HUES6 (cell line): ENCODE data around the gene ACOT7.

Experiments
- H3K27ac ChIP-seq: 2 replicates; pipeline ENCODE4 v1.7.0; 2013; ENCODE audit warnings: low read depth, mild to moderate bottlenecking, low read length, inconsistent platforms
- H3K27me3 ChIP-seq: 2 replicates; pipeline ENCODE4 v1.6.1; 2013; ENCODE audit warnings: low read length; ENCODE audit not compliant: control insufficient read depth, insufficient read depth
- H3K36me3 ChIP-seq: 2 replicates; pipeline ENCODE4 v1.6.1; 2013; ENCODE audit warnings: low read length; ENCODE audit not compliant: control insufficient read depth, insufficient read depth
- H3K4me1 ChIP-seq: 2 replicates; pipeline ENCODE4 v1.6.1; 2013; ENCODE audit warnings: low read length; ENCODE audit not compliant: control insufficient read depth, insufficient read depth
- H3K4me3 ChIP-seq: 2 replicates; pipeline ENCODE4 v1.5.1; 2013; ENCODE audit warnings: low read depth, low read length
- H3K9ac ChIP-seq: one replicate; pipeline ENCODE4 v1.6.1; 2013; ENCODE audit warnings: mild to moderate bottlenecking, low read length
- H3K9me3 ChIP-seq: 2 replicates; pipeline ENCODE4 v1.6.1; 2013; ENCODE audit warnings: low read depth, low read length; ENCODE audit not compliant: control insufficient read depth, insufficient read depth

ACOT7 gene

DNA sequence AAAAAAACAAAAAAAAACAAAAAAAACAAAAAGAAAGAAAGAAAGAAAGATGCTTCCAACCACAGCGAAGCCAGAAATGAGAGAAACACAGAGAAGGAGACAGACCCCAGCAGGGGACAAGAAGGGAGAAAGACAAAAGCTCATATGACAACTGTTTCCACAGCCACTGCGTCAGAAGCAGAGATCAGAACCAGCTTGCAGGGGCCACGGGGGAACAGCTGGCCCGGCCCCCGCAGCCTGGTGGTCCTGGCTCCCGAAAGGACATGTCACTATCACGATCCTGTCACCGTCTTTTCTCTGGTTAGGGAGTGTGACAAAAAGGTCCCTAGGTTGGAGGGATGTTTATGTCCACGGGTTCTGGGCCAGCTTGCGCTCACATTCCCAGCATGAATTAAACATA, 60.7 kb downstream of the ACOT7 start:
- Histone ChIP-seq H3K9me3 (no peaks in the 10 kb centered on the region), H3K27ac (no peak overlapping the region), H3K27me3 (no peaks in the 10 kb centered on the region), H3K9ac (no peak overlapping the region), H3K4me1 (peaks cover 14% of the 10 kb centered on the region), H3K4me3 (no peak overlapping the region), H3K36me3 (peaks cover 25% of the 10 kb centered on the region)

DNA sequence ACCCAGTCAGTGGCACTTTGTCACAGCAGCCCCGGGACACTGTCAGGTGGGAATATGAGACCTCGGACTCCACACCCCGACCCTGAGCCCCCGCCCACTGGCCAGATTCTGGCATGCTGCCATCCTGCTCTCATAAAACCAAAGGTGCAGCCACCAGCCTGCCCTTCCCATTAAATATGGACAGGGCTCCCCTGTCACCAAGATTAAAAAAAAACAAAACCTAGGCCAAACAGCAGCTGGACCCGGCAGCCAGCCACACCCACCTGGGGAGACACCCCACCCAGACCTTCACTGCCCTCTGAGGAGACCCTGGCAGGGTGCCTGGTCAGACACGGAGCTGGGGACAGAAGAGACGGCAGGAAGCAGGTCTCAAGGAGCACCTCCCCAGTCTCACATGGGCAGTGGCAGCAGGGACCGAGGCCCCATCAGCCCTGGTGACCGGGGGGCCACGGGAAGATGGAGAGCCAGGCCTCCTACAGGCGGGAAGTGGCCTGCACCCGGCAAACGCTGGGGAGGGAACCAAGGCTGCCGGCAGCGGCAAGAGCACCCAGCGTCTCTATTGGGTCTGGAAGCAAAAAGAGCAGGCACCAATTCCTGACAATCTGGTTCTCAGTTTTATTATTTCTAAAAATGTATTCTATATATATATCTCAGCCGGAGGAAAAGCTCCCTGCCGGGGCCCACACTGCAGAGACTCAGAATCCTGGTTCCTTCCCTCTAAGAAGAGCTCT, 61.9 kb downstream of the ACOT7 start:
- Histone ChIP-seq H3K9me3 (no peaks in the 10 kb centered on the region), H3K4me1 (peaks cover 11% of the 10 kb centered on the region), H3K36me3 (peaks cover 30% of the 10 kb centered on the region), H3K27me3 (no peaks in the 10 kb centered on the region), H3K9ac (no peak overlapping the region), H3K4me3 (no peak overlapping the region), H3K27ac (no peak overlapping the region)

DNA sequence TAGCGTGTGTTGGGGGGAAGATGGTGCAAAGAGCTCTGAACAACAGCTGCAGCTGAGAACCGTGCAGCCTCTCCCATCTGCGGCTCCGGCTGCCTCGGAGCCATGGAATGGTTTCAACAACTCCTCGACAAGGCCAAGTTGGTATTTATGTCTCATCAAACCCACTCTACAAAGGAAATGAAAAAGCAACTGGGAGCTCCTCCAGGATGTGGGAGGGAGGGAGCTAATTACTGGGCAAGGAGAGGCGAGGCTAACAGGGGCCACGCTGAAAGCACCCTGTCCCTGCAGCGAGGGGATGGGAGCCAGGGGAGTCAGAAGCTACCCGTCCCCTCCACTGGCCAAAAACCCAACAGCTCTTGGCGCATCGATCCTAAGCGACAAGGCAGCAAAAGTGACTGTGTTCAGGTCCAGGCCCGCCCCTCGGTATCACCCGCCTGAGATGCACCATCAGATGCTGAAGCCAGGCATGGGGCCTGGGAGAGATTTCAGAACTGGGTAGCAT, 63.1 kb downstream of the ACOT7 start:
- Histone ChIP-seq H3K9ac (no peak overlapping the region), H3K36me3 (peaks cover 39% of the 10 kb centered on the region), H3K27ac (no peak overlapping the region), H3K4me1 (peaks cover 3% of the 10 kb centered on the region), H3K9me3 (no peaks in the 10 kb centered on the region), H3K27me3 (no peaks in the 10 kb centered on the region), H3K4me3 (no peak overlapping the region)

DNA sequence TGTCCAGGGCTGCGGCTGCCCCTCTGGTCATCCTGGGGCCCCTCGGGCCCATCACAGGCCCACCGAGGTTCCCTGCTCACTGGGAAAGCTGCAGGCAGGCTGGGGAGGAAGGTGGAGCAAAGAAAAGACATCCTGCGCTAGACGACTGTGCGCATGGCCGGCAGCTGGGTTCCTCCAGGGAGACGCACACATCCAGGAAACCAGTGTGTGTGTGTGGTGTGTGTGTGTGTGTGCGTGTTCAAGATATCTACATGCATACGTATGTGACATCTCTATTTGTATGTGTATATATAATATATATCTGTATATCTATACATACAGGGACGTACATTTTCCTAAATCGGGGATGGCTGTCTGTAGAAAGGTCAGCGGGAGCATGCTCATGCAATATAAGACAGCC, 63.7 kb downstream of the ACOT7 start:
- no peak overlapping the region for H3K27ac ChIP-seq
- no peak overlapping the region for H3K9ac ChIP-seq

GRCh38 chr1:6329396-6329795, 64.2 kb downstream of the ACOT7 start:
- Histone ChIP-seq H3K4me3 (no peak overlapping the region), H3K9me3 (no peaks in the 10 kb centered on the region), H3K9ac (no peak overlapping the region), H3K36me3 (peaks cover 40% of the 10 kb centered on the region), H3K27me3 (no peaks in the 10 kb centered on the region), H3K4me1 (no peaks in the 10 kb centered on the region), H3K27ac (no peak overlapping the region)

More for the DNA sequence above, 63.7 kb downstream of the ACOT7 start:
- Histone ChIP-seq H3K9me3 (no peaks in the 10 kb centered on the region), H3K36me3 (peaks cover 40% of the 10 kb centered on the region), H3K27me3 (no peaks in the 10 kb centered on the region), H3K4me1 (no peaks in the 10 kb centered on the region), H3K4me3 (no peak overlapping the region)

DNA sequence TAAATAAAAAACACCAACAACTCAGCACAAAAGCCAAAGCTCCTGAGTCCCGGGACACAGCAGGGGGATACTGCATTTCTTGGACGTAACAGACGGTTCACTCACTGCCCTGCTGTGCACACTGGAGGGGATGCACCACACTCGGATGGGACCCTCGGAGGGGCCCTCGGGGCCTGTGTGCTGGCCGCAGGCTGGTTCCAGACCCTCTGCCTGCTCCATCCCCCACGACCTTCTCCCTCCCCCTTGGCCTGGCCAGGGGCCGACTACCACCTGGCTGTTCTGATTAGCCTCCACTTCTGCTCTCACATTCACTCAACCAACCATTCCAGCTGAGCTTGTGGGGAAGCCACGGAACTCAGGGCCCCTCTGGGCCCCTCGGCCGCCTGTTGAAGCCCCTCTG, 64.9 kb downstream of the ACOT7 start:
- no peak overlapping the region for H3K4me3 ChIP-seq
- no peaks in the 10 kb centered on the region for H3K27me3 ChIP-seq
- H3K9ac ChIP-seq, result no peak overlapping the region
- no peaks in the 10 kb centered on the region for H3K4me1 ChIP-seq
- H3K36me3 ChIP-seq, result peaks cover 39% of the 10 kb centered on the region
- no peak overlapping the region for H3K27ac ChIP-seq
- no peaks in the 10 kb centered on the region for H3K9me3 ChIP-seq

DNA sequence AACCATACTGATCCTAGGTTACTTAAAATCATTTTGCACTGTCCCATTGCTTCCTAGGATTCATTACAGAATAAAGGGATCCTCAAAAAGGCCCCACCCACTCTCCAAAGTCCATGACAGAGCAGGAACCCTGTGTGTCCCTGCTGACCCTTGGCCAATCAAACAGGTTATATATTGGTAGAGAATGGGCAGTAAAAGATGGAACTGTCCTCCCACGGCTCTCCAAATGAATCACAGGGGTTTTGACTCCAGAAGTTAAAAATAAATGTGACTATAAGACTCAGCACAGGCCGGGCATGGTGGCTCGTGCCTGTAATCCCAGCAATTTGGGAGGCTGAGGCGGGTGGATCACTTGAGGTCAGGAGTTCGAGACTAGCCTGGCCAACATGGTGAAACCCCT, 65.5 kb downstream of the ACOT7 start:
- Histone ChIP-seq H3K9ac (no peak overlapping the region), H3K4me1 (no peaks in the 10 kb centered on the region), H3K36me3 (peaks cover 37% of the 10 kb centered on the region), H3K27me3 (no peaks in the 10 kb centered on the region), H3K9me3 (no peaks in the 10 kb centered on the region), H3K4me3 (no peak overlapping the region), H3K27ac (no peak overlapping the region)

DNA sequence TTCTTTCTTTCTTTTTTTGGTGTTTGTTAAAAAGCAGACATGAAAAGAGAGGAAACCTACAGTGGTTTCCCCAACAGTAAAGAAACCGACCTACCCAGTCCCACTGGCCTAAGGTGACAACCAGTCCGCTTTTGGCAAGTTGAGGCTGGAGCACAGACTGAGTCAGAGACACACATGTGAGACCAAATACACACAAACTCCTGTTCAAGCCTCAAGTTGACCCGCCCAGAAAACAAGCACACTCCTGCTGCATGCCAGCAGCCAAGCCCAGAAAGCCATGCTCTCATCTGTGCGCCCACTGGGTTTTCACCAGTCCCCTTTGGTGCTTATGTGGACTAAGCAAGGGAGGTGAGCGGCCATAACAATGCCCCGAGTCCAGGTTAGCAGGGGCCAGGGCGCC, 68.1 kb downstream of the ACOT7 start:
- Histone ChIP-seq H3K36me3 (peaks cover 31% of the 10 kb centered on the region), H3K9ac (no peak overlapping the region), H3K27ac (no peak overlapping the region), H3K4me3 (no peak overlapping the region), H3K27me3 (no peaks in the 10 kb centered on the region), H3K4me1 (no peaks in the 10 kb centered on the region), H3K9me3 (no peaks in the 10 kb centered on the region)

GRCh38 chr1:6322161-6322560, 71.4 kb downstream of the ACOT7 start:
- H3K27ac ChIP-seq, result no peak overlapping the region
- H3K4me3 ChIP-seq, result no peak overlapping the region
- no peaks in the 10 kb centered on the region for H3K9me3 ChIP-seq
- no peaks in the 10 kb centered on the region for H3K27me3 ChIP-seq
- no peaks in the 10 kb centered on the region for H3K4me1 ChIP-seq
- peaks cover 52% of the 10 kb centered on the region for H3K36me3 ChIP-seq
- H3K9ac ChIP-seq, result no peak overlapping the region

GRCh38 chr1:6321205-6321604, 72.4 kb downstream of the ACOT7 start:
- no peaks in the 10 kb centered on the region for H3K27me3 ChIP-seq
- H3K4me3 ChIP-seq, result no peak overlapping the region
- H3K9ac ChIP-seq, result no peak overlapping the region
- no peak overlapping the region for H3K27ac ChIP-seq
- H3K36me3 ChIP-seq, result peaks cover 55% of the 10 kb centered on the region
- no peaks in the 10 kb centered on the region for H3K9me3 ChIP-seq
- no peaks in the 10 kb centered on the region for H3K4me1 ChIP-seq

GRCh38 chr1:6317098-6317760, 76.3 kb downstream of the ACOT7 start:
- Histone ChIP-seq H3K4me3 (no peak overlapping the region), H3K4me1 (no peaks in the 10 kb centered on the region), H3K9me3 (no peaks in the 10 kb centered on the region), H3K36me3 (peaks cover 53% of the 10 kb centered on the region), H3K9ac (no peak overlapping the region), H3K27ac (no peak overlapping the region), H3K27me3 (no peaks in the 10 kb centered on the region)
